GM12892 (cell line): ENCODE measurements around the gene GOLGA5.

ENCODE experiments used
- POLR2AphosphoS5 ChIP-seq: IDR thresholded peaks from 2 replicates; pipeline ENCODE4 v1.6.1; 2011; ENCODE audit warnings: low read depth, low read length, control low read depth
- TAF1 ChIP-seq: IDR thresholded peaks from 2 replicates; pipeline ENCODE4 v1.6.1; 2011; ENCODE audit warnings: low read depth, mild to moderate bottlenecking, control low read depth, low read length, borderline replicate concordance

DNA sequence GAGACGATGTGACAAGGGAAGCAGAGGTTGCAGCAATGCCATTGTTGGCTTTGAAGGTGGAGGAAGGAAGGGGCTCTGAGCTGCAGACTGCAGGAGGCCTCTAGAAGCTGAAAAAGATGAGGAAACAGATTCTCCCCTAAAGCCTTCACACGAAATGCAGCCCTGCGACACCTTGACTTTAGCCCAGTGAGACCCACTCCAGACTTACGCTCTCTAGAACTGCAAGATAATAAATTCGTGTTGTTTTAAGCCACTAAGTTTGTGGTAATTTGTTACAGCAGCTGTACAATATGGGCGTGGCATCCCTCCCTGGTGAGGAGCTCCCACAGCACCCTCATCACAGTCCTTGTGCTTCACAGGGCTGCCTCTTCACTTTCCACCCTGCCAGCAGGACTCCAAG is 53.2 kb downstream of the GOLGA5 start:
- no peak for TF ChIP-seq TAF1
- no peak for TF ChIP-seq POLR2AphosphoS5
